Measurements from ENCODE around the gene LUC7L3. TPM values are rescaled to one million over a fixed set of nuclear protein-coding genes. Genes with fewer than 3 reads are reported as not detected.

The LUC7L3 gene
- total RNA-seq, 1 experiment from 2014 or later = 154 TPM

DNA sequence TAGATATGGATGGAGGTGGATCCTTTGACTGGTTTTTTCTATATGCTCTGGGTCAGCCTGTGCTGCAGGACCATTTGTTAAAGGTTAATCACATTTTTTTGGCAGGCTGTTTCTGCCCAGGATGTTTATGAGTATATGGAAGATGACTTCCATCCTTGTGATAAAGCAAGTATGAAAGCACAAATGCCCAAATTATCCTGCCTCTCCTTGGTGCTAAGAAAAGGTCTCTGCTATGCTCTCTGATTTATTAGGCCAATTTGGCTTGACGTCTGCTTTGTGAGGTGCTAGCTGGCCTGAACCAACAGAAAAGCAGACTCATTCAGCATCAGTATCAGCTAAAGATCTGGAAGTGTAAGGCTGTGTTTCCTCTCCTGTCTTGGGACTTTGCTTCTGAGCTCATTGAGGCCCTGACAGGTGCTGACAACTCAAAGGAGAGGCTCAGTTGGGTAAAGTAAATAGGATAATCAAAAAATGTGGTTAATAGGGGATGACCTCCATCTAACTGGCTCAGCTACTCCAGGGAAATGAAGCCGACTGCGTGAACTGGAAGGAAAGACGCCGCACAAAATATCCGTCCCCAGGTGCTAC is 26.9 kb upstream of the LUC7L3 start:
- H3K56ac ChIP-seq (ENCODE audit: insufficient read length, low read depth, low read length) = no peak overlapping the region
- H3K23me2 ChIP-seq (ENCODE audit: insufficient read length, low read depth, low read length, poor library complexity, severe bottlenecking) = no peaks in the 10 kb centered on the region
- Mint-ChIP-seq H3K36me3 (ENCODE audit: insufficient read depth in 1 of 3, low read depth in 3 of 3) (peaks cover 16 to 49% (median 44%) of the 10 kb centered on the region in 3 experiments; a peak in 6 of 7 replicates), H3K4me1 (peaks cover 17 to 29% of the 10 kb centered on the region in 2 experiments), H3K9me3 (no peaks in the 10 kb centered on the region), H3K27me3 (ENCODE audit: low read depth) (no peaks in the 10 kb centered on the region), H3K4me3 (no peak overlapping the region), H3K27ac (peak overlapping the region in 1 of 3 experiments; percentile 76; a peak in 3 of 7 replicates)
- H3K4me2 ChIP-seq (ENCODE audit: insufficient read depth, insufficient read length, low read length) = no peak overlapping the region
- H4K91ac ChIP-seq (ENCODE audit: insufficient read length, low read depth, low read length) = no peak overlapping the region
- H3K79me1 ChIP-seq (ENCODE audit: insufficient read depth, low read depth, low read length, poor library complexity, severe bottlenecking) = no peaks in the 10 kb centered on the region
- no peak overlapping the region for H4K8ac ChIP-seq (replicated peaks; ENCODE audit: insufficient read length, low read depth, low read length)
- H2BK5ac ChIP-seq (ENCODE audit: insufficient read length, low read length) = no peak overlapping the region
- no peak overlapping the region for H2BK15ac ChIP-seq (ENCODE audit: low read depth, low read length)
- no peaks in the 10 kb centered on the region for H3K27me3 ChIP-seq (ENCODE audit: insufficient read depth, low read length)
- H3K4me1 ChIP-seq (ENCODE audit: insufficient read depth, low read length) = no peaks in the 10 kb centered on the region
- H2BK20ac ChIP-seq (ENCODE audit: low read depth, low read length, poor library complexity, severe bottlenecking) = no peak overlapping the region
- no peak overlapping the region for H3K14ac ChIP-seq (ENCODE audit: insufficient read depth, low read length)
- no peak overlapping the region for H2AFZ ChIP-seq (ENCODE audit: low read length)
- H4K5ac ChIP-seq (ENCODE audit: insufficient read length, low read depth, low read length) = no peak overlapping the region
- H3K4ac ChIP-seq (ENCODE audit: low read depth, low read length) = no peak overlapping the region
- H4K20me1 ChIP-seq (ENCODE audit: control insufficient read depth, insufficient read depth, insufficient read length) = no peaks in the 10 kb centered on the region
- H3K9me3 ChIP-seq (ENCODE audit: control insufficient read depth, low read depth, low read length) = no peaks in the 10 kb centered on the region
- no peak overlapping the region for H3T11ph ChIP-seq (ENCODE audit: low read length)
- H2AK5ac ChIP-seq (ENCODE audit: insufficient read length, low read length) = no peak overlapping the region
- H2BK120ac ChIP-seq (ENCODE audit: low read depth, low read length, poor library complexity, severe bottlenecking) = no peak overlapping the region
- no peak overlapping the region for H2BK12ac ChIP-seq (ENCODE audit: insufficient read length, low read depth, low read length)
- H3K79me2 ChIP-seq (ENCODE audit: insufficient read depth, low read length) = no peaks in the 10 kb centered on the region
- DNase-seq = no peak
- no peak overlapping the region for H3K23ac ChIP-seq (ENCODE audit: insufficient read length, low read depth, low read length)
- H3K27ac ChIP-seq (ENCODE audit: insufficient read length, low read depth, low read length) = no peak overlapping the region
- TF ChIP-seq, protein P1, sequence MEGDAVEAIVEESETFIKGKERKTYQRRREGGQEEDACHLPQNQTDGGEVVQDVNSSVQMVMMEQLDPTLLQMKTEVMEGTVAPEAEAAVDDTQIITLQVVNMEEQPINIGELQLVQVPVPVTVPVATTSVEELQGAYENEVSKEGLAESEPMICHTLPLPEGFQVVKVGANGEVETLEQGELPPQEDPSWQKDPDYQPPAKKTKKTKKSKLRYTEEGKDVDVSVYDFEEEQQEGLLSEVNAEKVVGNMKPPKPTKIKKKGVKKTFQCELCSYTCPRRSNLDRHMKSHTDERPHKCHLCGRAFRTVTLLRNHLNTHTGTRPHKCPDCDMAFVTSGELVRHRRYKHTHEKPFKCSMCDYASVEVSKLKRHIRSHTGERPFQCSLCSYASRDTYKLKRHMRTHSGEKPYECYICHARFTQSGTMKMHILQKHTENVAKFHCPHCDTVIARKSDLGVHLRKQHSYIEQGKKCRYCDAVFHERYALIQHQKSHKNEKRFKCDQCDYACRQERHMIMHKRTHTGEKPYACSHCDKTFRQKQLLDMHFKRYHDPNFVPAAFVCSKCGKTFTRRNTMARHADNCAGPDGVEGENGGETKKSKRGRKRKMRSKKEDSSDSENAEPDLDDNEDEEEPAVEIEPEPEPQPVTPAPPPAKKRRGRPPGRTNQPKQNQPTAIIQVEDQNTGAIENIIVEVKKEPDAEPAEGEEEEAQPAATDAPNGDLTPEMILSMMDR (conservative IDR thresholded peaks at IDR 0.05) = no peak
- no peak overlapping the region for H3K18ac ChIP-seq (ENCODE audit: insufficient read length, low read depth, low read length)
- no CpG with 5 or more reads among the region's 6 CpGs for WGBS (ENCODE audit: extremely low coverage, insufficient read length, low lambda C conversion rate)
- H3K9ac ChIP-seq (ENCODE audit: extremely low read depth, insufficient read length, low read length) = no peak overlapping the region
